Measurements from ENCODE around the gene NPR3.

- TF ChIP-seq CTCF (IDR thresholded peaks at IDR 0.05) (no peak), POLR2A (IDR thresholded peaks at IDR 0.05) (no peak)
These were observed 59.3 kb downstream of the NPR3 start for GRCh38 chr5:32770444-32770843.
